GM12878 (cell line): Measurements from ENCODE around the gene EP400. TPM values are rescaled to one million over a fixed set of nuclear protein-coding genes. Genes with fewer than 3 reads are reported as not detected.

Source experiments
- HDGF ChIP-seq: fragments of 450-650 bp; IDR thresholded peaks from 2 replicates; pipeline ENCODE4 v1.6.1; 2016; ENCODE audit warnings: antibody characterized with exemption
- IRF4 ChIP-seq: IDR thresholded peaks from 2 replicates; pipeline ENCODE4 v1.6.1; 2011; ENCODE audit warnings: low read depth, low read length
- KLF5 ChIP-seq: fragments of 450-650 bp; IDR thresholded peaks from 2 replicates; pipeline ENCODE4 v1.6.1; 2014; ENCODE audit warnings: mild to moderate bottlenecking; ENCODE audit not compliant: partially characterized antibody
- POLR2AphosphoS5 ChIP-seq: IDR thresholded peaks from 2 replicates; pipeline ENCODE4 v1.6.1; 2011; ENCODE audit warnings: mild to moderate bottlenecking, low read length, inconsistent platforms
- SMC3 ChIP-seq: IDR thresholded peaks from 2 replicates; pipeline ENCODE4 v1.6.1; 2011; ENCODE audit warnings: low read length, improper control_type of control experiment, borderline replicate concordance
- STAT1 ChIP-seq: fragments of 450-650 bp; conservative IDR thresholded peaks from 2 replicates; pipeline ENCODE4 v1.6.1; 2014; ENCODE audit warnings: antibody characterized with exemption, mild to moderate bottlenecking
- TCF3 ChIP-seq: IDR thresholded peaks from 2 replicates; pipeline ENCODE4 v1.6.1; 2012; ENCODE audit warnings: low read depth, mild to moderate bottlenecking, low read length, borderline replicate concordance; ENCODE audit not compliant: insufficient read depth
- polyA plus RNA-seq, 11 experiments: library from polyadenylated mRNA; depleted of rRNA in 4 of 11; unstranded in 6 of 11; stranded (reverse) in 5 of 11; fragments of >200 nt; fragmentation: Nextera tagmentation in 4 of 11; fragmentation: Illumina TruSeq in 1 of 11; extraction: Ambion mirVana in 4 of 11; extraction: Trizol in 1 of 11; gene quantifications; 1 replicate in 1 of 11; 2 replicates in 10 of 11; pipeline versions ENCODE4 v1.2.1 to v1.2.3, GENCODE V29; 2011 to 2016; ENCODE audit warnings: inconsistent platforms in 2 of 11, missing spikeins in 2 of 11, low read depth in 1 of 11
- total RNA-seq, 4 experiments: library from RNA; depleted of rRNA in 3 of 4; stranded (reverse); fragments of >200 nt in 3 of 4; fragmentation: Illumina TruSeq in 1 of 4; extraction: Trizol in 1 of 4; gene quantifications; 2 replicates each; pipeline versions ENCODE4 v1.2.1 to v1.2.3, GENCODE V29; 2013 to 2021
- TF ChIP-seq, protein P1 (sequence below): fragments of 450-650 bp; IDR thresholded peaks from 2 replicates; pipeline ENCODE4 v1.6.1; 2017; ENCODE audit warnings: mild to moderate bottlenecking, moderate library complexity

EP400 gene
- total and polyA plus RNA-seq, 10 of the 15 experiments (the other 5 are each of a cell fraction or from before 2014, with no cell fraction given), result 3.8 to 44.2 (median 8.4) TPM

DNA sequence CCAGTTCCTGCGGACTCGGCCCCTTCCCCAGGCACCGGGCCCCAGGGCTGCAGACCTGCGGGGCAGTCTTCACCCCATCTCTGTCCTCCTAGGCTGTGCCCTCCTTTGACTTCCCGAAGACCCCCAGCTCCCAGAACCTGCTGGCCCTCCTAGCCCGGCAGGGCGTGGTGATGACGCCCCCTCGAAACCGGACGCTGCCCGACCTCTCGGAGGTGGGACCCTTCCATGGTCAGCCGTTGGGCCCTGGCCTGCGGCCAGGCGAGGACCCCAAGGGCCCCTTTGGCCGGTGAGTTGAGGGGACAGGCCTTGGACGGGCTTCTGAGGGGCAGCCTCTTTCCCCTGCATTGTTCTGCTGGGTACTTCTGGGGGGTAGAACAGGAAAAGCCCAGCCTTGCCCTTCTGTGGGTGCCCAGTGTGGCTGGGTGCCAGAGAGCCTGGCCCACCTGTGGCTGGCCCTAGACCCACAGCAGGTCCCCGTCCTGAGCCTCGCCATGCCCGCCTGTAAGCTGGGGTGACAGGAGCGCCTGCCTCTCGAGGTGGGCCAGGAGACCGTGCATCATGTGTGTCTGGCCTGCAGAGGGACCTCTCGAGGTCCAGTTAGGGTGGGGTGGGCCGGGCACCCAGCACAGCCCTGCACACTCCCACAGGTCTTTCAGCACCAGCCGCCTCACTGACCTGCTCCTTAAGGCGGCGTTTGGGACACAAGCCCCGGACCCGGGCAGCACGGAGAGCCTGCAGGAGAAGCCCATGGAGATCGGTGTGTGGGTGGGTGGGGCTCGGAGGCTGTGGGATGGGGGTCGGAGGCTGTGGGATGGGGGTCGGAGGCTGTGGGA lies 33.2 kb upstream of the EP400 start (continued):
- TF ChIP-seq POLR2AphosphoS5, result no peak
- TF ChIP-seq IRF4, result no peak
- TF ChIP-seq, protein P1, sequence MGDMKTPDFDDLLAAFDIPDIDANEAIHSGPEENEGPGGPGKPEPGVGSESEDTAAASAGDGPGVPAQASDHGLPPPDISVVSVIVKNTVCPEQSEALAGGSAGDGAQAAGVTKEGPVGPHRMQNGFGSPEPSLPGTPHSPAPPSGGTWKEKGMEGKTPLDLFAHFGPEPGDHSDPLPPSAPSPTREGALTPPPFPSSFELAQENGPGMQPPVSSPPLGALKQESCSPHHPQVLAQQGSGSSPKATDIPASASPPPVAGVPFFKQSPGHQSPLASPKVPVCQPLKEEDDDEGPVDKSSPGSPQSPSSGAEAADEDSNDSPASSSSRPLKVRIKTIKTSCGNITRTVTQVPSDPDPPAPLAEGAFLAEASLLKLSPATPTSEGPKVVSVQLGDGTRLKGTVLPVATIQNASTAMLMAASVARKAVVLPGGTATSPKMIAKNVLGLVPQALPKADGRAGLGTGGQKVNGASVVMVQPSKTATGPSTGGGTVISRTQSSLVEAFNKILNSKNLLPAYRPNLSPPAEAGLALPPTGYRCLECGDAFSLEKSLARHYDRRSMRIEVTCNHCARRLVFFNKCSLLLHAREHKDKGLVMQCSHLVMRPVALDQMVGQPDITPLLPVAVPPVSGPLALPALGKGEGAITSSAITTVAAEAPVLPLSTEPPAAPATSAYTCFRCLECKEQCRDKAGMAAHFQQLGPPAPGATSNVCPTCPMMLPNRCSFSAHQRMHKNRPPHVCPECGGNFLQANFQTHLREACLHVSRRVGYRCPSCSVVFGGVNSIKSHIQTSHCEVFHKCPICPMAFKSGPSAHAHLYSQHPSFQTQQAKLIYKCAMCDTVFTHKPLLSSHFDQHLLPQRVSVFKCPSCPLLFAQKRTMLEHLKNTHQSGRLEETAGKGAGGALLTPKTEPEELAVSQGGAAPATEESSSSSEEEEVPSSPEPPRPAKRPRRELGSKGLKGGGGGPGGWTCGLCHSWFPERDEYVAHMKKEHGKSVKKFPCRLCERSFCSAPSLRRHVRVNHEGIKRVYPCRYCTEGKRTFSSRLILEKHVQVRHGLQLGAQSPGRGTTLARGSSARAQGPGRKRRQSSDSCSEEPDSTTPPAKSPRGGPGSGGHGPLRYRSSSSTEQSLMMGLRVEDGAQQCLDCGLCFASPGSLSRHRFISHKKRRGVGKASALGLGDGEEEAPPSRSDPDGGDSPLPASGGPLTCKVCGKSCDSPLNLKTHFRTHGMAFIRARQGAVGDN, result no peak
- no peak for TF ChIP-seq SMC3
- TF ChIP-seq KLF5, result no peak
- TF ChIP-seq HDGF, result no peak
- TF ChIP-seq TCF3, result no peak
- TF ChIP-seq STAT1, result no peak
